Coronary artery (tissue), 2 donors: ENCODE results near the gene APPL2.

Experiments used
- DNase-seq: peaks from one replicate; pipeline ENCODE4 v3.0.0-alpha.2; 2017; ENCODE audit warnings: low spot score
- H3K27ac ChIP-seq, 2 donors: fragments of 200-600 bp; sonication (generic); one replicate each; pipeline ENCODE4 v1.5.1; 2016 to 2019
- H3K4me3 ChIP-seq: fragments of 200-600 bp; sonication (generic); 2 replicates; pipeline ENCODE4 v1.5.1; 2016; ENCODE audit warnings: mild to moderate bottlenecking, moderate library complexity
- TF ChIP-seq, protein P1 (sequence below): fragments of 200-600 bp; sonication (generic); IDR thresholded peaks from one replicate; pipeline ENCODE4 v1.5.1; 2019; ENCODE audit warnings: antibody characterized with exemption

The APPL2 gene

DNA sequence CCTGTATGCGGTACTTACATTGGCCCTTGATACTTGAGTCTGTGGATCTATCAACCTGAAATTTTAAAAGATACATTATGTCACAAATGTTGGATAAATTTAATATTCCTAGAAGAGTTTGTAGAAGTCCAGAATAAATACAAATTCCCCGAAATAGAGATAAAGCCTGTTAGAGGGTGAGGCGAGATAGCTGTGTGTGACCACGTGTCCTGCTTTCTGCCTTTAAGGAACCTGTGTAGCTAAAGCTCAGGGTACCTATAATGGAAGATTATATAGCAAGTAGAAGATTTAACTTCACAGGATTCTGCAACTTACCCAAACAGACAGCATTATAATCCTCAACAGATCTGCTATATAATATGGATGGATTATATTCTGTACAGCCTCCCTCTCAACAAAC lies 58.8 kb downstream of the APPL2 start:
- TF ChIP-seq, protein P1, sequence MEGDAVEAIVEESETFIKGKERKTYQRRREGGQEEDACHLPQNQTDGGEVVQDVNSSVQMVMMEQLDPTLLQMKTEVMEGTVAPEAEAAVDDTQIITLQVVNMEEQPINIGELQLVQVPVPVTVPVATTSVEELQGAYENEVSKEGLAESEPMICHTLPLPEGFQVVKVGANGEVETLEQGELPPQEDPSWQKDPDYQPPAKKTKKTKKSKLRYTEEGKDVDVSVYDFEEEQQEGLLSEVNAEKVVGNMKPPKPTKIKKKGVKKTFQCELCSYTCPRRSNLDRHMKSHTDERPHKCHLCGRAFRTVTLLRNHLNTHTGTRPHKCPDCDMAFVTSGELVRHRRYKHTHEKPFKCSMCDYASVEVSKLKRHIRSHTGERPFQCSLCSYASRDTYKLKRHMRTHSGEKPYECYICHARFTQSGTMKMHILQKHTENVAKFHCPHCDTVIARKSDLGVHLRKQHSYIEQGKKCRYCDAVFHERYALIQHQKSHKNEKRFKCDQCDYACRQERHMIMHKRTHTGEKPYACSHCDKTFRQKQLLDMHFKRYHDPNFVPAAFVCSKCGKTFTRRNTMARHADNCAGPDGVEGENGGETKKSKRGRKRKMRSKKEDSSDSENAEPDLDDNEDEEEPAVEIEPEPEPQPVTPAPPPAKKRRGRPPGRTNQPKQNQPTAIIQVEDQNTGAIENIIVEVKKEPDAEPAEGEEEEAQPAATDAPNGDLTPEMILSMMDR, result no peak
- no peak for DNase-seq
- H3K27ac ChIP-seq, result no peak overlapping the region
- no peak overlapping the region for H3K4me3 ChIP-seq

DNA sequence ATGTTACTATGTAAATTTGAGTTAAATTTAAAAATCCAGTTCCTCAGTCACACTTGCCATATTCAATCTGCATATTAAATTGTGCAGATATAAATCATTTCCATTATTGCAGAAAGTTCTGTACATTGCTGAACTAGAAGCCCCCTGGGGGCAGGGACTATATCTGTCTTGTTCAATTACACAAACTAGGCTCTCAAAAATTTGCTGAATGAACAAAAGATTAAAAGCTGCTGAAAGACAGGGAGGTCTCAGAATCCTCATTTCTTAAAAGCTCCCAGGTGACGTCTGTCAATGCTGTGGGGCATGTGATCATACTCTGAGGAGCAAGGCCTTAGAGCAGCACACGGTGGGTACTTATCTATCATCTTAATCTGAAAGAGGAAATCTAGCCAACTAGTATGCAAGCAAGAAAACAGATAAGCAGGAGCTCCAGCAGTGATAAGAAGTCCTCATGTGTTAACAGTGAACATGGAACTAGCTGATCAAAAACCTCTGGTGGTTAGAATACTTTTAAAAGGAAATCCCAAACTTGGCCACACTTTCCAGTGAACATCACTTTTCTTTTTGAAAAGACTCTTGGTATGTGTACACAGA lies 60.5 kb downstream of the APPL2 start:
- Histone ChIP-seq H3K4me3 (no peak overlapping the region), H3K27ac (no peak overlapping the region)
- TF ChIP-seq, protein P1, result no peak
- DNase-seq, result no peak

DNA sequence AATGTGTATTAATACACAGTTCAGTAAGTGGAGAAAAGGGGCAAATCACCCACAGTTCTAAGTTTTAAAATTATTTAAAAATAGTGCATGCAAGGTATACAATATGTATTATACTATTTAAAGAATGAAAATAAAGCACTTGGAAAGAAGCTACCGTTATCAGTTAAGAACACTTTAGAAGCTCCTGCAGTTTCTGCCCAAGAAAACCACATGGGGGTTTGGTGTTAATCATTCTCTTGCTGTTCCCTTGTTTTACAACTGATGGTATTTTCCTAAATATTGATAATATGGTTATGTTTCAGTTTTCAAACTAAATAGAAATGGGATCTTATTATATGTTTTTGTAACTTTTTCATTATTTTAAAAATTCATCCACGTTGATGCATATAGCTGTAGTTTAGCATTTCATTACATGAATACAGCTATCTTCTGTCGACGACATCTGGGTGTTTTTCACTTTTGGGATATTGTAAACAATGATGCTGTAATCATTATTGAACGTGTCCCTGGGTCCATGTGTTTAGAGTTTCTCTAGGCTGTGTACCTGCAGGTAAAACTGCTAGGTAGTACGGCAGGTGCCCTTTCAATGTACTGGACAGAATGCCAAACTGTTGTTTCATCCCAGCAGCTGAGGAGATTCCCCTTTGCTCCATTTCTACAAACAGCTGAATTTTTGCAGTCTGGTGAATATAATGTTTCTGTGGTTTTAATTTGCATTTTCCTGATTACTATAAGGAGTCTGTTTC lies 64.1 kb downstream of the APPL2 start:
- DNase-seq, result no peak
- H3K4me3 ChIP-seq, result no peak overlapping the region
- H3K27ac ChIP-seq, result no peak overlapping the region
- TF ChIP-seq, protein P1, result no peak

DNA sequence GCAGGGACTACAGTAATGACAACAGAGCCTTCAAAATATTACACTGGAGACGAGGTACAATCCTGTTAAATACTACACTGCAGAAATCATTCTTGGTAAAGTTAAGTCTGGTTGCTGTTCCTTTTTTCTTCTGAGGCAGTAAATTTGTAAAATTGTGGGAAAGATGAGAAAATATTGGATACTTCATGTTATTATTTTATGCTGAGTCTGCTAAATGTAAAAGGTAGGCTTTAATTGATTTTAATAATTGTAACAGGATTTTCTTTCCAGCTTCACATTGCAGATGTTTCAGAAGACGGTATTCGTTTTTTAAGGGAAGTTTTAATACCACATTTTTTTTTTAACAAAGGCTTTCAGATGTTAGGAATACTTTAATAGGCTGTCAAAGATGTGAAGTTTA lies 65.8 kb downstream of the APPL2 start:
- H3K27ac ChIP-seq, result no peak overlapping the region
- no peak for DNase-seq

DNA sequence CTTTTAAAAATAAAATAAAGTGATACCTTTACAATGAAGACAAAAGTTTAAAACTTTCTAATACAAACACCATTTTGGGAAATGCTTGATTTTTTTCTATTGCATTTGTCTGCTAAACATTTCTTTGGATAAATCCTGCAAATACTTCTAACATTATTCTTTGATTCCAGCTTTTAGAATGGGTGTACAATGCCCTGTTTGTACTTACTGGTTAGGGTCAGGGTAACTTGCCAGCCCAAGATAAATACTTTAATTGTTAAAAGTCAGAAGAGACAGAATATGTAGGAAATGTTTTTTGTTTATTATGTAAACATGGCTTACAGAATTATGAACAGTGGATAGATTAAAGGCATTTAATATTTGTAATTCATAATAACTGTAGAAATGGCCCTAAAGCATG lies 68.0 kb downstream of the APPL2 start:
- Histone ChIP-seq H3K4me3 (no peak overlapping the region), H3K27ac (no peak overlapping the region)
- TF ChIP-seq, protein P1, result no peak
- no peak for DNase-seq

More for the DNA sequence above, 65.8 kb downstream of the APPL2 start:
- TF ChIP-seq, protein P1, result no peak
- no peak overlapping the region for H3K4me3 ChIP-seq

DNA sequence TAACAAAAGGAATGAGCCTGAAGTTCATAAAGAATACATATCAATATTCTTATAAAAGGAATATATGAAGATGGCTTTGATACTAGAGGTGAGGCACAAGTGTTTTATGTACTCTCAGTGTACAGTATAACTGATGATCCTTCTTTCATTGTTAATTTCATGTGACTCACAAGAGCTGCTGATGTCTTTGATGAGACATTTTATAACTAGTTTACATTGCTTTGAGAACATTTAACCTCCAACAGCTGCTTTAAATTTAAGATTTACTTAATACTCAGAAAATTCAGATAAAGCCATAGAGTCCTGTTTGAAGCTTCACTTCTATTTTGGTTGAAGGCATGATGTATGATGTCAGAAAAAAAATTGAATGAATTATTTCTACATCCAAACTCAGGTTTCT lies 68.6 kb downstream of the APPL2 start:
- Histone ChIP-seq H3K4me3 (no peak overlapping the region), H3K27ac (no peak overlapping the region)
- no peak for DNase-seq
- TF ChIP-seq, protein P1, result no peak

DNA sequence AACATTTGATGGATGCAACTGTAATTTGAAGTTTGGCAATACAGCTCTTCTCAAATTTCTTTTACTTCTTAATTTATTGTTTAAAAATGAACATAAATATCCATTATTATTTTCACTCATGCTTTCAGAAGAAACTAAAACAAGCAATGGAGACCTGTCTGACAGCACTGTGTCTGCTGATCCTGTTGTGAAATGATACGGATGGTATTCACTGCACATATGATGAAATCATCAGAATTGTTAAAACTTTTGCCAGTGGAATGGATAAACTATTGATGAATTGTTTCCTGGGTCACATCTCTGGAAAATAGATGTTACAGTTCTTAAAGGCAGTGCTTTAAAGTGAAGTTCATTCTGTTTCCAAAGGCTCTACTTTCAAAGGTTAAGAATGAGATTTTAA lies 69.2 kb downstream of the APPL2 start:
- H3K27ac ChIP-seq, result no peak overlapping the region
- no peak overlapping the region for H3K4me3 ChIP-seq
- TF ChIP-seq, protein P1, result no peak

More for the DNA sequence above, 69.2 kb downstream of the APPL2 start:
- no peak for DNase-seq
